ENCODE results near the gene CATSPERE.

- TF ChIP-seq CTCF (IDR thresholded peaks at IDR 0.05; ENCODE audit: low read length) (no peak), EZH2 (optimal IDR thresholded peaks at IDR 0.05; ENCODE audit: low read depth, low read length) (no peak)
These were observed 175.6 kb downstream of the CATSPERE start for GRCh38 chr1:244636488-244637259.

All from MM.1S (cell line).